GM19438 (cell line): Measurements from ENCODE around the gene KCTD3.

Source experiments
- ATAC-seq: cut with Tn5 transposase; IDR thresholded peaks from one replicate; pipeline ENCODE4 v1.9.1; 2021; ENCODE audit warnings: low read depth; ENCODE audit not compliant: unreplicated experiment

KCTD3 gene

DNA sequence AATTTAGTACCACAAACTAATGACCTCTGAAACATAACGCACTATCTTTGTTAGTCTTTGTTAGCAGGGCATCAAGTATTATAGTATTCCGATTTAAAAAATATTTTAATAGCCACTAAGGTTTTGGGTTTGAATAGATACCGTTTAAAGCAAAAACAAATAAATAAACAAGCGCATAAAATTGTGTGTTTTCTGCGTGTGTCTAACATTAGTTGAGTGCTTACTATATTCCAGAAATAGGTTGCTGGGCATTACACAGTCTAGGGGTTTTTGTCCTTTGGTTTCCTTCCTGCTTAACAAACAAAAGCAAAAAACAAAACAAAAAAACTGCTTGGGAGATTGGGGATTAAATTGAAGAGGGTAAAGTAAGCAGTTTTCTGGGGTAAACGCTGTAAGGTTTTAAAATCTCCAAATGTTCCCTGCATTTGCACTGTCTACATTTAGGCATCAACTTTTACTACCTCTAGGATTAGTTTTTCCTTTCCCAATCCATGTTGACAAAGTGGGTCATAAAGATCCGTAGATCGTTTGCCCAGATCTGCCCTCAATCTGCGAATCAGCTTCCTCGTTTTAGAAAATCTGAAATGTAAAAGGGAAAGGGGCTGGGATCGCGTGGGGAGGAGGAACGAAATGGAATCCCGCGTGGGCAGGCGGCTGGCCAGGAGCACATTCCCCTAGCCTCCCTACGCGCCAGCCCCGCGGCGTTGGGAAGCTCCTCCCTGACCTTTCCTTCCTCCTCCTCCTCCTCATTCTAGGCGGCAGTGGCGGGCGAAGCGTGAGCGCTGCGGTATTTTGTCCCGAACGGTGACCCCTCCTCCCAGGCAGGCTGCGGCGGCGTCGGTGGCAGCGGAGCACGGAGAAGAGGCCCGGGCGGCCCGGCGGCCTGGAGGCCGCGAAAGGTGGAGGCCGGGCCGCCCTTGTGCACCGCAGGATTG, at the start of gene KCTD3:
Gene KCTD3, plus strand, starts transcription at position 749 of the 935 bp plus-strand sequence. CDS start 382 bp downstream, outside the sequence.
- ATAC-seq: peak; percentile 66

DNA sequence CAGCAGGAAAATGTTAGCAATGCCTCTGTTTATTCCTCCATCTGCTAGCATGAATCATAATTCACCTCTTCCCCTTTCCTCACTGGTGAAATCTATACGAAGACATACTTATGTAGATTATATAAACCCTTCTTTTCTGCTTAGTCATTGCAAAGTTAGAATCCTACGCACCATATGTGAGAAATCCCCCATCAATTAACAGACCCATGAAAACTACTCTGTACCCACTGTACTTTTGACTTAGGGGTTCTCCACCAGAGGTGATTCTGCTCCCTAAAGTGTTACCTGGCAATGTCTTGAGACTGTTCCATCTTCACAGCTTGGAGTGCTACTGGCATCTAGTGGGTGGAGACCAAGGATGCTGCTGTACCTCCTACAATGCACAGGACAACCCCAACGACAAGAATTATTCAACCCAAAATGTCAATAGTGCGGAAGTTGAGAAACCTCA, 49.6 kb upstream of the KCTD3 start:
- no peak for ATAC-seq

DNA sequence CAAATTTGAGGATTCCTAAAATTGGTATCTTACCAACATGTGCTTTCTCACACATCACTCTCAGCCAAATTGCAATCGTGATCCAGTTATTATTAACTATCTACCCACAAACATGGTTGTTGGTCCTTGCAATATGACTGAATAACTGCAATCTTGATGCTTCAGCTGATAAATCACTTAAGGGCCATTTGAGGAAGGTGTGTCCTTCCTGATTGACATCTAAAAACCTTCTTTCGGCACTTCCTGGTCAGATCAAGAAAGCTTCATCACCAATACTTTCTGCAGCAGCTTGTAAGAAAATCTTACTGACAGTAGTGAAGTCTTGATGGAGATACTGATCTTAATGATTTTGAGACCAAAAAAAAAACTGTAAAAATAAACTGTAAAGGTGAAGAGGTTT, 48.5 kb upstream of the KCTD3 start:
- ATAC-seq: no peak

DNA sequence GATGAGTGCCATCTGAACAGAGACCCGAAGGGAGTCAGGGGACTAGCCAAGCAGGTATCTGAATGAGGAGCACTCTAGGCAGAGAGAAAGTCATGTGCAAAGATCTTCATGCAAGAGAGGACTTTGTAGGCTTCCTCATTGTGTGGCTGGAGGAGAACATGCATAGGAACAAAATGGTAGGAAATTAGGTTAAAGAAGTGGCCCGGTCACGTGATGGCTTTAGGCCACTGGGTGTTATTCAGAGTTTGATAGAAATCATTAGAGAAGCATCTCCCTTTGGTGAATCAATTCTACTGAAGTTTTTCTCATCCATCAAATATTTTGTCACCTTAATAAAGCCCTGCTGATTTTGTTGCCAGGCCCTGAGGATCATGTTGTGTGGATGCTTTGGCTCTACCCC, 45.8 kb upstream of the KCTD3 start:
- ATAC-seq: no peak

DNA sequence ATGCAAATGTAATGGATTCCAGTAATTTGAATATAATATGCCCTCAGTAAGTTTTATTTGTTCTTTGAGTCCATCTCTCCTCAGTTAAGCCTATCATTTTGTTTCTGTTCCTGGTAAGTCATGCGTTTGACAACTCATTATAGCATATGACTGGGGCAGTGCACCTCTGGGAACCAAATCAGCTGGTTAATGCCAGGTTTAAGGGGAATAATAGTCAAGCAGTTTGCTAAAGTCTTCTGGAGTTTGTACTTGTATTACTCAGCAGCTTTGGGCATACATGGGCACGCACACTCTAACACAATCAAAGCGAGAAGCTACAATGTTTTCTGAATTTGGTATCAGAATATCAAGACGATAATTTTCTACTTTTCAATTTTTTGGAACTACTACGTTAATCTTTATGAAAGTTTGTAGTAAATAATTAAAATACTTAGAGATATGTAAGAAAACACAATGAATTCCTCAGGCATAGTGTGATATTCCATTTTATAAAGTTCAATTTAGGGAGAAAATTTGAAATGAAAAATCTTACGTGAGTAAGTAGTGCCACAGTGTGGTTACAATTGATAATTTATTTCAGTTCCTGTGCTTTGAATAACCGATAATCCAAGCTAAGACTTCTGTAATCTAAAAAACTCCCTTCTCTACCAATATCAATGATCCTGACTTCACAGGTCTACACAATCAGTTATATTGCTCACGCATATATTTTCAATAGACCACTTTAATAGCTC, 43.8 kb upstream of the KCTD3 start:
- no peak for ATAC-seq

GRCh38 chr1:215523906-215524305, 43.2 kb upstream of the KCTD3 start:
- no peak for ATAC-seq

- ATAC-seq: no peak
Observed at GRCh38 chr1:215526147-215526845, 40.8 kb upstream of the KCTD3 start.

- no peak for ATAC-seq
Observed at GRCh38 chr1:215526846-215527151, 40.3 kb upstream of the KCTD3 start.

DNA sequence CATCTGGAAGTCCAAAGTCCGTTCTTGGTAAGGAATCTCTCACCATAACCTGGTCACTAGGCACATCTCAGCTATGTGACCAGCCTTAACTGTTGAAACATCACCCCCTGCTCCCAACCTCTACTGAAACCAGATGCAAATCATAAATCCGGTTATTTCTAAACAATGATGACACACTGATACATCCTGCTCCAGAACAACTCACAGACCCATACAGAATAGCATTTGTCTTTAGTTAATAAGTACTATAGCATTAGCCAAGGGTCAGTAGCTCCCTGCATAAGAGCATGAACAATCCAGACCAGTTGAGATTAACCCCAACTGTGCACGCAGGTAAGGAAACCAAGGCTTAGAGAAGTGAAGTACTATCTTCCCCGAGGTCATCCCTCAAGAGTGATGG, 38.0 kb upstream of the KCTD3 start:
- no peak for ATAC-seq

GRCh38 chr1:215529571-215529970, 37.5 kb upstream of the KCTD3 start:
- no peak for ATAC-seq

- no peak for ATAC-seq
Observed at GRCh38 chr1:215530401-215530984, 36.6 kb upstream of the KCTD3 start.

DNA sequence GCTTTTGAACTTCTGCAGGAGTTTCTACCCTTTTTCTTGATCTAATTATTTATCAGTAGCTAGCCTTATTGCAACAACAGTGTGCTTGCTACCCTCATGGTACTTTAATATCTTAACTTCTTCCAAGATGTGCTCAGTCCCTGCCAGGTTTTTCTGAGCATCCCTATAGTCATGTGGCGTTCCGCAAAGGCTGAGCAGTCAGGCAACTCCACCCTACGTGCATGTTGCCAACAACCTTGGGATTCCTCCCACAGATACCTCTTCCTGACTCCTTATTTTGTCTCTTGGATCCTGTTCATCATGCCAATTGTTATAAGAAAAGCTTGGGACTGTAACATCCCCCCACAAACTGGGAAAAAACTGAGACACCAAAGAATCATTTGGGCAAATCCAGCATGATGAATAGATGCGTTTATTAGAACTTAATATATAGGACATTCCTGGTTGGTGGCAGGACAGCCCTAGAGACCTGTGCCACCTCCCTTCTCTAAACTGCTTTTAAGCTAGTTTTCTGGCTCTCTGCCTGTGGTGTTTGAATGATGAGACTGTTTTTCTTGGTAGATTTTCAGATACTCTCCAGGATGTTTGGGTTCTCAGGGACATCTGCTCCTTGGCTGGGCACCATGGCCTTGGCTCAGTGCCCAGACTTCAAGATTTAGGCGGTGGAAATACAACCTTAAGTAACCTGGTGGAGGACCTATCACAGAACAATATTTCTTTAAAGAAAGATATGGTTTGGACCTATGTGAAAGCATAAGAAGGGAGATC, 27.1 kb upstream of the KCTD3 start:
- ATAC-seq: no peak

GRCh38 chr1:215542301-215542700, 24.8 kb upstream of the KCTD3 start:
- no peak for ATAC-seq

GRCh38 chr1:215543191-215543606, 23.9 kb upstream of the KCTD3 start:
- ATAC-seq: peak; percentile 96

DNA sequence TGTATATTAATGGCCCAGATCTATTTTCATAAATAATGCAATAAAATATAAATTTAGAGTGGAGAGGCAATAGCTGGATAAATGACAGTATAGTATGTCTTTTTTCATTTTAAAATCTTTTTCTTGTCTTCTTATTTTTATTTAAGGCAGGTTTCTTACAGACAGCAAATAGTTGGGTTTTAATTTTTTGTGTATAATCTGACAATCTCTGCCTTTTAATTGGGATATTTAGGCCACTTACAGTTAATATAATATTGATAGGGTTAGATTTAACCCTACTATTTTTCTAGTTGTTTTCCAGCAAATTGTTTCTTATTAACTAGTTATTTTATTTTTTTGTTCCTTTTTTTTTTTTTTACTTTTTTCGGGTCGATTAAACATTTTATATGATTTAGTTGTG, 23.3 kb upstream of the KCTD3 start:
- ATAC-seq: no peak

DNA sequence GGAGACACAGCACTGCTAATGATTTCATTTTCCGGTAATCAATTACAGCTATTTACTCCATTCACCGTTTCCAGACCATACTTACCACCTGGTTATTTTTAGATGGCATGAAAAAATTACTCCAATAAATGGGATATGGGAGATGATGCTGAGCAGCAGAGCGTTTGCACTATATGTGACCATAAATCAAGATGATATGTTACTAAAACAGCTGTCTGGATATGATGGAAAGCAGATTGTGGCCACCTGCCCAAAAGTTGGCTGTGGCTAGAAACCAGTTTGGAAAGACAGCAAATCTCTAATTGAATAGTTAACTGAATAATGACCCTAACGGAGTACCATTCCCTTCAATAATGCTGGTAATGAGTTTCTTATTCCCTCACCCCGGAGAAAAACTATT, 22.5 kb upstream of the KCTD3 start:
- ATAC-seq: no peak

- ATAC-seq: no peak
Observed at GRCh38 chr1:215545096-215545495, 22.0 kb upstream of the KCTD3 start.

GRCh38 chr1:215547011-215547410, 20.1 kb upstream of the KCTD3 start:
- ATAC-seq: no peak

GRCh38 chr1:215551806-215552205, 15.3 kb upstream of the KCTD3 start:
- no peak for ATAC-seq

- ATAC-seq: no peak
Observed at GRCh38 chr1:215554865-215555264, 12.2 kb upstream of the KCTD3 start.
